GM12872 (cell line): ENCODE data around the gene DLK2.

ENCODE experiments used
- CTCF ChIP-seq: IDR thresholded peaks from 3 replicates; pipeline ENCODE4 v1.5.1; 2011; ENCODE audit warnings: low read depth, mild to moderate bottlenecking, low read length, moderate library complexity; ENCODE audit not compliant: insufficient read depth

Gene DLK2

GRCh38 chr6:43496370-43497128 is 41.2 kb upstream of the DLK2 start:
- TF ChIP-seq CTCF = peak; percentile 61

GRCh38 chr6:43495409-43495941 is 40.1 kb upstream of the DLK2 start:
- TF ChIP-seq CTCF = 0 out of 3 replicates have a peak, but pooled peaks have one; percentile 11

GRCh38 chr6:43494766-43495165 is 39.4 kb upstream of the DLK2 start:
- TF ChIP-seq CTCF = no peak

- TF ChIP-seq CTCF = no peak
These were observed 39.0 kb upstream of the DLK2 start for GRCh38 chr6:43494321-43494720.

GRCh38 chr6:43493833-43494232 is 38.5 kb upstream of the DLK2 start:
- no peak for TF ChIP-seq CTCF

- TF ChIP-seq CTCF = no peak
These were observed 37.9 kb upstream of the DLK2 start for GRCh38 chr6:43493230-43493629.

GRCh38 chr6:43492673-43493072 is 37.3 kb upstream of the DLK2 start:
- TF ChIP-seq CTCF = no peak
